SU-DHL-6 (cell line): ENCODE measurements around the gene RPS28.

Experiments used
- H2AFZ ChIP-seq: fragments of 200-600 bp; sonication (generic); 2 replicates; pipeline ENCODE4 v1.6.1; 2014; ENCODE audit warnings: low read depth, mild to moderate bottlenecking, moderate library complexity, mixed read lengths, antibody characterized with exemption, low read length; ENCODE audit not compliant: severe bottlenecking
- H3F3A ChIP-seq: fragments of 200-600 bp; shearing (Covaris generic); 2 replicates; pipeline ENCODE4 v1.6.0; 2016; ENCODE audit warnings: antibody characterized with exemption, mild to moderate bottlenecking; ENCODE audit not compliant: insufficient read depth
- H3K27ac ChIP-seq: fragments of 200-600 bp; sonication (generic); 2 replicates; pipeline ENCODE4 v1.5.1; 2016; ENCODE audit warnings: low read depth, mild to moderate bottlenecking, low read length, moderate library complexity, mixed read lengths
- H3K27me3 ChIP-seq: fragments of 200-600 bp; sonication (generic), shearing (Covaris generic); 2 replicates; pipeline ENCODE4 v1.6.0; 2014; ENCODE audit warnings: mild to moderate bottlenecking, low read length
- H3K36me3 ChIP-seq: fragments of 200-600 bp; sonication (generic); 2 replicates; pipeline ENCODE4 v1.6.1; 2014; ENCODE audit warnings: mild to moderate bottlenecking, low read length, mixed read lengths
- H3K4me2 ChIP-seq: fragments of 300-600, 200-600 bp; shearing (Covaris generic), sonication (generic); 2 replicates; pipeline ENCODE4 v1.6.0; 2014; ENCODE audit warnings: low read length, low read depth, mild to moderate bottlenecking; ENCODE audit not compliant: poor library complexity, severe bottlenecking
- H3K4me3 ChIP-seq: fragments of 200-600 bp; sonication (generic); 2 replicates; pipeline ENCODE4 v1.5.1; 2014; ENCODE audit warnings: antibody characterized with exemption, low read length, mild to moderate bottlenecking, mixed read lengths; ENCODE audit not compliant: insufficient read depth, poor library complexity, severe bottlenecking
- H3K79me2 ChIP-seq: fragments of 200-600 bp; sonication (generic); 2 replicates; pipeline ENCODE4 v1.6.1; 2014; ENCODE audit warnings: mild to moderate bottlenecking, low read length, moderate library complexity; ENCODE audit not compliant: insufficient read depth
- H3K9ac ChIP-seq: fragments of 200-600 bp; sonication (generic); 2 replicates; pipeline ENCODE4 v1.7.0; 2014; ENCODE audit warnings: mild to moderate bottlenecking, low read length
- H3K9me2 ChIP-seq: fragments of 200-600 bp; sonication (generic); replicated peaks from 2 replicates; pipeline ENCODE4 v1.6.1; 2014; ENCODE audit warnings: low read length; ENCODE audit not compliant: insufficient read depth
- H3K9me3 ChIP-seq: fragments of 200-600 bp; sonication (generic); 2 replicates; pipeline ENCODE4 v1.6.1; 2014; ENCODE audit warnings: low read length, mixed read lengths; ENCODE audit not compliant: insufficient read depth
- H4K20me1 ChIP-seq: fragments of 200-600 bp; sonication (generic); 2 replicates; pipeline ENCODE4 v1.6.1; 2014; ENCODE audit warnings: low read depth, mild to moderate bottlenecking, antibody characterized with exemption, low read length, moderate library complexity, mixed read lengths
- EZH2phosphoT487 ChIP-seq: fragments of 200-600 bp; sonication (generic), shearing (Covaris generic); conservative IDR thresholded peaks from 2 replicates; pipeline ENCODE4 v1.6.1; 2018; ENCODE audit warnings: mild to moderate bottlenecking, antibody characterized with exemption, low read length, moderate library complexity, mixed read lengths
- TF ChIP-seq, protein P1 (sequence below): fragments of 200-600 bp; sonication (generic); IDR thresholded peaks from one replicate; pipeline ENCODE4 v1.5.1; 2017; ENCODE audit warnings: antibody characterized with exemption, mild to moderate bottlenecking, low read length, moderate library complexity; ENCODE audit not compliant: insufficient read depth, poor library complexity, severe bottlenecking

The RPS28 gene

DNA sequence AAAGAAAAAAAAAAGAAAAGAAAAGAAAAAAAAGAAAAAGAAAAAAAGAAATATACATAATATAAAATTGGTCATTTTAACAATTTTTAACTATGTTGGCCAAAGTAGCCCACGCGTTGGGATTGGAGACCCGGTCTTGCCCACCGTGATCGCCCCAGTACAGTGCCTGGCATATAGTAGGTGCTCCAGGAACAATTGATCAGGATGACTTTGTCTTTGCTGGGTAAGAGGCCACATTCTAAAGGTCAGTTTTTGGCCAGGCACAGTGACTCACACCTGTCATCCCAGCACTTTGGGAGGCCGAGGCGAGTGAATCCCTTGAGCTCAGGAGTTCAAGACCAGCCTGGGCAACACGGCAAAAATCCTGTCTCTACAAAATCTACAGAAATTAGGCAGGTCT is 38.9 kb downstream of the RPS28 start:
- TF ChIP-seq EZH2phosphoT487, result no peak
- TF ChIP-seq, protein P1, sequence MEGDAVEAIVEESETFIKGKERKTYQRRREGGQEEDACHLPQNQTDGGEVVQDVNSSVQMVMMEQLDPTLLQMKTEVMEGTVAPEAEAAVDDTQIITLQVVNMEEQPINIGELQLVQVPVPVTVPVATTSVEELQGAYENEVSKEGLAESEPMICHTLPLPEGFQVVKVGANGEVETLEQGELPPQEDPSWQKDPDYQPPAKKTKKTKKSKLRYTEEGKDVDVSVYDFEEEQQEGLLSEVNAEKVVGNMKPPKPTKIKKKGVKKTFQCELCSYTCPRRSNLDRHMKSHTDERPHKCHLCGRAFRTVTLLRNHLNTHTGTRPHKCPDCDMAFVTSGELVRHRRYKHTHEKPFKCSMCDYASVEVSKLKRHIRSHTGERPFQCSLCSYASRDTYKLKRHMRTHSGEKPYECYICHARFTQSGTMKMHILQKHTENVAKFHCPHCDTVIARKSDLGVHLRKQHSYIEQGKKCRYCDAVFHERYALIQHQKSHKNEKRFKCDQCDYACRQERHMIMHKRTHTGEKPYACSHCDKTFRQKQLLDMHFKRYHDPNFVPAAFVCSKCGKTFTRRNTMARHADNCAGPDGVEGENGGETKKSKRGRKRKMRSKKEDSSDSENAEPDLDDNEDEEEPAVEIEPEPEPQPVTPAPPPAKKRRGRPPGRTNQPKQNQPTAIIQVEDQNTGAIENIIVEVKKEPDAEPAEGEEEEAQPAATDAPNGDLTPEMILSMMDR, result no peak

DNA sequence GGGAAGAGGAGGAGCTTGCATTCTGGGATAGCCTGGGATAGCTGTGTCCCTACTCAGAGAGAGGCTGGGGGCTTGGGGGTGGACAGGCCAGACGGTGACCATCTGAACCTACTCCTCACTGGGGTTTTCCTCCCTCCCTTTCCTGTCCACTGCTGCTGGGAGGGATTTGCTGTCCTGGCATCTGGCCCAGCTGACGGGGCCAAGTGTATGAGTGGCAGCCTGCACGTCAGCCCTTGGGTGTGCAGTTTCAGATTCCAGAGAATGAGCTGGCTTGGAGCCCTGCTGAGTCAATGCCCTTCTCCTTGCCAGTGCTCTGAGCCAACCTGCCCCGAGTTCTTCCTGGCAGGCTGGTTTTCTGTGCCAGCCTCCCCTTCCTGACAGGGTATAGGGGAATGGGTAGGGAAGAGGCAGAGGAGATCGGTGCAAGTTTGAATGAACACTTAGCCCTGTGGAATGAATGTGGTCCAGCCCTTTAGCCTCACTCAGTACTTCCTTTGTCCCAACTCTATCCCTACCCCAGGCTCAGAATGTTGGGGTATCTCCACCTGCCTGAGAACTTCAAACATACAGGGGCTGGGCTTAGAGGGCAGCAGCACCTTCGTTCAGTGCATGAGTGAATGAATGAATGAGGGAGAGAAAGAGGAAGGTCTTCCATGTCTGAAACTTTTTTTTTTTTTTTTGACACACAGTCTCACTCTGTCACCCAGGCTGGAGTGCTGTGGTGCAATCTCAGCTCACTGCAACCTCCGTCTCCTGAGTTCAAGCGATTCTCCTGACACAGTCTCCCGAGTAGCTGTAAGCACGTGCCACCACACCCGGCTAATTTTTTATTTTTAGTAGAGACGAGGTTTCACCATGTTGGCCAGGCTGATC is 40.9 kb downstream of the RPS28 start:
- no peak for TF ChIP-seq EZH2phosphoT487
- TF ChIP-seq, protein P1, result no peak
- Histone ChIP-seq H3K4me2 (no peak overlapping the region), H3K9me3 (no peaks in the 10 kb centered on the region), H3K36me3 (no peaks in the 10 kb centered on the region), H3F3A (no peaks in the 10 kb centered on the region), H3K9me2 (no peaks in the 10 kb centered on the region), H3K79me2 (no peaks in the 10 kb centered on the region), H3K9ac (no peak overlapping the region), H4K20me1 (no peaks in the 10 kb centered on the region), H3K4me3 (no peak overlapping the region), H3K27ac (no peak overlapping the region), H2AFZ (no peak overlapping the region), H3K27me3 (no peaks in the 10 kb centered on the region)

More for the DNA sequence above, 38.9 kb downstream of the RPS28 start:
- H3K9me3 ChIP-seq, result no peaks in the 10 kb centered on the region
- no peaks in the 10 kb centered on the region for H3K79me2 ChIP-seq
- H3K4me2 ChIP-seq, result no peak overlapping the region
- H3K9ac ChIP-seq, result no peak overlapping the region
- no peak overlapping the region for H2AFZ ChIP-seq
- H4K20me1 ChIP-seq, result no peaks in the 10 kb centered on the region
- H3K27ac ChIP-seq, result no peak overlapping the region
- H3F3A ChIP-seq, result no peaks in the 10 kb centered on the region
- no peaks in the 10 kb centered on the region for H3K27me3 ChIP-seq
- H3K36me3 ChIP-seq, result no peaks in the 10 kb centered on the region
- H3K4me3 ChIP-seq, result no peak overlapping the region
- no peaks in the 10 kb centered on the region for H3K9me2 ChIP-seq

DNA sequence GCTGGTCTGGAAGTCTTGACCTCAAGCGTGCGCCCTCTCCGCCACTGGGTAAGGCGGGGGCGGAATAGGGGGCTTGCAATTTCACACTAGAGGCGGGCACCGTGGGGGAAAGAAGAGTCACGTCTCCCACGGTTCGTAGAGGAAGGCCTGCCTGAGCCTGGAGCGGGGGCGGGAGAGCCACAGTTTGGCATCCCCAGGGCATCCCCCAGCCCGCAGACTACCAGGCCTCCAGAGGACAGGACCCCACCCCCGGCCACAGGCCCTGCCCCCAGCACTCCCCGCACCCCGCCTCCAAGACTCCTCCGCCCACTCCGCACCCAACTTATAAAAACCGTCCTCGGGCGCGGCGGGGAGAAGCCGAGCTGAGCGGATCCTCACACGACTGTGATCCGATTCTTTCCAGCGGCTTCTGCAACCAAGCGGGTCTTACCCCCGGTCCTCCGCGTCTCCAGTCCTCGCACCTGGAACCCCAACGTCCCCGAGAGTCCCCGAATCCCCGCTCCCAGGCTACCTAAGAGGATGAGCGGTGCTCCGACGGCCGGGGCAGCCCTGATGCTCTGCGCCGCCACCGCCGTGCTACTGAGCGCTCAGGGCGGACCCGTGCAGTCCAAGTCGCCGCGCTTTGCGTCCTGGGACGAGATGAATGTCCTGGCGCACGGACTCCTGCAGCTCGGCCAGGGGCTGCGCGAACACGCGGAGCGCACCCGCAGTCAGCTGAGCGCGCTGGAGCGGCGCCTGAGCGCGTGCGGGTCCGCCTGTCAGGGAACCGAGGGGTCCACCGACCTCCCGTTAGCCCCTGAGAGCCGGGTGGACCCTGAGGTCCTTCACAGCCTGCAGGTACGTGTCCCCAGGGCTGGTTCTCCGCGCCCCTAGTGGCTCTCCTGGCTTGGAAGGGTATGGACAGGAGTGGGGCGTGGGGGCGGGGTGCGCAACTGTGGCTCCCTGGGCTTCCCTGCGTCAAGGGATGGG is 42.8 kb downstream of the RPS28 start, which contains the start of gene ANGPTL4:
ANGPTL4 (plus strand) TSS at position 353 of the 969 bp plus-strand sequence; CDS start at position 520, 167 bp downstream.
- Histone ChIP-seq H3K27ac (no peak within 1 kb of the TSS), H3K27me3 (no peaks in the 10 kb centered on the region)

More for the DNA sequence above, 42.8 kb downstream of the RPS28 start, which contains the start of gene ANGPTL4:
- Histone ChIP-seq H3K4me3 (no peak within 1 kb of the TSS), H4K20me1 (no peaks in the 10 kb centered on the region), H3K9me3 (no peaks in the 10 kb centered on the region), H3F3A (no peaks in the 10 kb centered on the region), H3K4me2 (no peak within 1 kb of the TSS), H2AFZ (no peak within 1 kb of the TSS), H3K36me3 (no peaks in the 10 kb centered on the region), H3K79me2 (no peaks in the 10 kb centered on the region), H3K9ac (no peak within 1 kb of the TSS), H3K9me2 (no peaks in the 10 kb centered on the region)
- TF ChIP-seq, protein P1, result no peak
- TF ChIP-seq EZH2phosphoT487, result no peak
